PC-3 (cell line): Measurements from ENCODE around the gene GDAP2. TPM values are rescaled to one million over a fixed set of nuclear protein-coding genes. Genes with fewer than 3 reads are reported as not detected.

Experiments used
- ATAC-seq: fragments of 200-7000 bp; cut with Tn5 transposase; 2 replicates; pipeline ENCODE4 v1.9.1; 2020; ENCODE audit warnings: mild to moderate bottlenecking, moderate library complexity
- BruUV-seq: library from RNA; stranded (reverse); fragments of 400-500 nt; replicated peaks from 2 replicates; lab custom pipeline; 2021; lab: Mats Ljungman, UMichigan
- CTCF ChIA-PET: fragments of 300-600 bp; sonication (Branson Sonifier 250); formaldehyde crosslinking; loops from one replicate; lab custom pipeline; 2022; ENCODE audit warnings: antibody characterized with exemption; lab: Charles Lee
- POLR2A ChIA-PET: fragments of 300-600 bp; sonication (Branson Sonifier 250); formaldehyde crosslinking; loops from one replicate; lab custom pipeline; 2022; ENCODE audit warnings: antibody characterized with exemption; ENCODE audit not compliant: unreplicated experiment; lab: Charles Lee
- DNase-seq: peaks from one replicate; pipeline ENCODE4 v3.0.0-alpha.2; 2015
- H2AFZ ChIP-seq: fragments of 300-600 bp; sonication (generic); 2 replicates; pipeline ENCODE4 v1.6.0; 2016; ENCODE audit warnings: antibody characterized with exemption, low read length
- H3F3A ChIP-seq: fragments of 300-600 bp; sonication (generic); one replicate; pipeline ENCODE4 v1.6.0; 2017; ENCODE audit warnings: antibody characterized with exemption, low read length, control low read depth, mild to moderate bottlenecking; ENCODE audit not compliant: unreplicated experiment
- H3K27ac ChIP-seq: fragments of 300-600 bp; sonication (generic); 2 replicates; pipeline ENCODE4 v1.5.1; 2016; ENCODE audit warnings: mild to moderate bottlenecking, low read length
- H3K27me3 ChIP-seq: fragments of 300-600 bp; sonication (generic); 2 replicates; pipeline ENCODE4 v1.6.1; 2016; ENCODE audit warnings: low read length, mixed read lengths
- H3K36me3 ChIP-seq: fragments of 300-600 bp; sonication (generic); 2 replicates; pipeline ENCODE4 v1.6.1; 2016; ENCODE audit warnings: low read depth, mixed run types, low read length, mixed read lengths
- H3K4me1 ChIP-seq: fragments of 300-600 bp; sonication (generic); 2 replicates; pipeline ENCODE4 v1.5.1; 2016; ENCODE audit warnings: low read length; ENCODE audit not compliant: insufficient read depth
- H3K4me2 ChIP-seq: fragments of 300-600 bp; sonication (generic); 2 replicates; pipeline ENCODE4 v1.6.0; 2016; ENCODE audit warnings: low read length
- H3K4me3 ChIP-seq: fragments of 300-600 bp; sonication (generic); 2 replicates; pipeline ENCODE4 v1.5.1; 2016; ENCODE audit warnings: mild to moderate bottlenecking, low read length, mixed read lengths
- H3K79me2 ChIP-seq: fragments of 300-600 bp; sonication (generic); 2 replicates; pipeline ENCODE4 v1.6.1; 2017; ENCODE audit warnings: low read length, mixed read lengths
- H3K9ac ChIP-seq: fragments of 300-600 bp; sonication (generic); 2 replicates; pipeline ENCODE4 v1.6.0; 2016; ENCODE audit warnings: mild to moderate bottlenecking, low read length
- H3K9me2 ChIP-seq: fragments of 300-600 bp; sonication (generic); replicated peaks from 2 replicates; pipeline ENCODE4 v1.6.1; 2016; ENCODE audit warnings: mixed run types, low read length, mixed read lengths
- H3K9me3 ChIP-seq: fragments of 300-600 bp; sonication (generic); 2 replicates; pipeline ENCODE4 v1.6.1; 2016; ENCODE audit warnings: low read length, mixed read lengths
- H4K20me1 ChIP-seq: fragments of 300-600 bp; sonication (generic); 2 replicates; pipeline ENCODE4 v1.6.1; 2016; ENCODE audit warnings: low read length, mixed read lengths
- EZH2 ChIP-seq: fragments of 300-600 bp; sonication (generic); IDR thresholded peaks from one replicate; pipeline ENCODE4 v1.6.1; 2017; ENCODE audit warnings: antibody characterized with exemption, mild to moderate bottlenecking, low read length; ENCODE audit not compliant: unreplicated experiment
- EZH2phosphoT487 ChIP-seq: fragments of 300-600 bp; sonication (generic); IDR thresholded peaks from 2 replicates; pipeline ENCODE4 v1.6.1; 2018; ENCODE audit warnings: mild to moderate bottlenecking, antibody characterized with exemption, low read length, borderline replicate concordance
- intact Hi-C: fragments of 100-400 bp; cut with micrococcal nuclease; formaldehyde crosslinking; loops from 2 replicates; pipeline ENCODE4 v1.9.0; 2023
- total RNA-seq: library from RNA; depleted of rRNA; stranded (reverse); fragments of >200 nt; gene quantifications from 2 replicates; pipeline ENCODE4 v1.2.3, GENCODE V29; 2014
- TF ChIP-seq, protein P1 (sequence below): fragments of 300-600 bp; sonication (generic); conservative IDR thresholded peaks from 2 replicates; pipeline ENCODE4 v1.5.1; 2017; ENCODE audit warnings: antibody characterized with exemption, low read depth, mild to moderate bottlenecking, low read length

Gene GDAP2
- total RNA-seq, 1 experiment from 2014 or later = 20.7 TPM

- TF ChIP-seq, protein P1, sequence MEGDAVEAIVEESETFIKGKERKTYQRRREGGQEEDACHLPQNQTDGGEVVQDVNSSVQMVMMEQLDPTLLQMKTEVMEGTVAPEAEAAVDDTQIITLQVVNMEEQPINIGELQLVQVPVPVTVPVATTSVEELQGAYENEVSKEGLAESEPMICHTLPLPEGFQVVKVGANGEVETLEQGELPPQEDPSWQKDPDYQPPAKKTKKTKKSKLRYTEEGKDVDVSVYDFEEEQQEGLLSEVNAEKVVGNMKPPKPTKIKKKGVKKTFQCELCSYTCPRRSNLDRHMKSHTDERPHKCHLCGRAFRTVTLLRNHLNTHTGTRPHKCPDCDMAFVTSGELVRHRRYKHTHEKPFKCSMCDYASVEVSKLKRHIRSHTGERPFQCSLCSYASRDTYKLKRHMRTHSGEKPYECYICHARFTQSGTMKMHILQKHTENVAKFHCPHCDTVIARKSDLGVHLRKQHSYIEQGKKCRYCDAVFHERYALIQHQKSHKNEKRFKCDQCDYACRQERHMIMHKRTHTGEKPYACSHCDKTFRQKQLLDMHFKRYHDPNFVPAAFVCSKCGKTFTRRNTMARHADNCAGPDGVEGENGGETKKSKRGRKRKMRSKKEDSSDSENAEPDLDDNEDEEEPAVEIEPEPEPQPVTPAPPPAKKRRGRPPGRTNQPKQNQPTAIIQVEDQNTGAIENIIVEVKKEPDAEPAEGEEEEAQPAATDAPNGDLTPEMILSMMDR = no peak
- no peak for TF ChIP-seq EZH2phosphoT487
- no peak for TF ChIP-seq EZH2
- H3K9ac ChIP-seq = no peak overlapping the region
- H3K9me3 ChIP-seq = no peaks in the 10 kb centered on the region
- ChIA-PET CTCF (no interaction called here), POLR2A (no interaction called here)
- H2AFZ ChIP-seq = no peak overlapping the region
- no peaks in the 10 kb centered on the region for H3K79me2 ChIP-seq
- no peaks in the 10 kb centered on the region for H3K27me3 ChIP-seq
- no peak overlapping the region for H3K4me3 ChIP-seq
- no peaks in the 10 kb centered on the region for H3K9me2 ChIP-seq
- H3K4me2 ChIP-seq = no peak overlapping the region
- no TSS peak for BruUV-seq
- no peak for DNase-seq
- H3K4me1 ChIP-seq = no peaks in the 10 kb centered on the region
- H3K36me3 ChIP-seq = no peaks in the 10 kb centered on the region; the same call in 1 of the 2 replicates
- H3F3A ChIP-seq = no peaks in the 10 kb centered on the region
- intact Hi-C loops = no loop called here
- no peak overlapping the region for H3K27ac ChIP-seq
- ATAC-seq = no peak
- no peaks in the 10 kb centered on the region for H4K20me1 ChIP-seq
Measured at GRCh38 chr1:117886101-117886795, 43.2 kb downstream of the GDAP2 start.

DNA sequence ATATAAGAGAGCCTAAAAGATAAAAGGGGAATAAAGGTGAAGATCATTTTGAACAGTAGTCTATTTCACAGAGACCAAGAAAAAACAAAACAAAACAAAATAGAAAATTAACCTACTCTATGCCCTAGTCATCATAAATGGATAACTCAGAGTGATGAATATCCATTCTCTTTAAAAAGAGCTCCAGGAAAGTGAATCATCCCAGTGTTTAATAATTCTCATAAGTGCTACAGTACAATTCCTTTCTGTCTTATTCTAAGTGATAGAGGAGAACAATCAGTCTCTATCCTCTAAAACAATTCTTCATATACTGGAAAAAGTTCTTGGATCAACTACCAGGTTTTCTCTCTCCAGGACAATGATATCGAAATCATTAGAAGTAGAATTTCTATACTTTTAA lies 45.8 kb downstream of the GDAP2 start:
- no peak overlapping the region for H2AFZ ChIP-seq
- H4K20me1 ChIP-seq = no peaks in the 10 kb centered on the region
- peaks cover 5% of the 10 kb centered on the region; the same call in 1 of the 2 replicates for H3K36me3 ChIP-seq
- no peaks in the 10 kb centered on the region for H3K9me2 ChIP-seq
- no peak overlapping the region for H3K9ac ChIP-seq
- no peaks in the 10 kb centered on the region for H3F3A ChIP-seq
- TF ChIP-seq, protein P1 = no peak
- TF ChIP-seq EZH2 = no peak
- TF ChIP-seq EZH2phosphoT487 = no peak
- H3K79me2 ChIP-seq = no peaks in the 10 kb centered on the region
- no peak overlapping the region for H3K27ac ChIP-seq
- no peaks in the 10 kb centered on the region for H3K9me3 ChIP-seq
- intact Hi-C loops = no loop called here
- DNase-seq (no peak), ATAC-seq (no peak)
- H3K4me1 ChIP-seq = no peaks in the 10 kb centered on the region
- no peak overlapping the region for H3K4me2 ChIP-seq
- POLR2A ChIA-PET = no interaction called here
- no peaks in the 10 kb centered on the region for H3K27me3 ChIP-seq
- BruUV-seq = no TSS peak
- no peak overlapping the region for H3K4me3 ChIP-seq
- CTCF ChIA-PET = interaction anchor here (0.8 kb wide), 1 partner anchor 69 kb away, joined by 3 read pairs; no protein-coding TSS in a partner anchor

GRCh38 chr1:117879284-117879683 lies 50.1 kb downstream of the GDAP2 start:
- no peaks in the 10 kb centered on the region for H3K4me1 ChIP-seq
- no peaks in the 10 kb centered on the region for H4K20me1 ChIP-seq
- no peak overlapping the region for H2AFZ ChIP-seq
- no peak overlapping the region for H3K27ac ChIP-seq
- ATAC-seq = no peak
- no peaks in the 10 kb centered on the region for H3K79me2 ChIP-seq
- no peak overlapping the region for H3K4me2 ChIP-seq
- H3F3A ChIP-seq = no peaks in the 10 kb centered on the region
- H3K36me3 ChIP-seq = peaks cover 28% of the 10 kb centered on the region
- no TSS peak for BruUV-seq
- no peaks in the 10 kb centered on the region for H3K27me3 ChIP-seq
- intact Hi-C loops = no loop called here
- TF ChIP-seq EZH2 = no peak
- no peak for TF ChIP-seq EZH2phosphoT487
- TF ChIP-seq, protein P1 = no peak
- no peaks in the 10 kb centered on the region for H3K9me2 ChIP-seq
- no peak overlapping the region for H3K4me3 ChIP-seq
- H3K9ac ChIP-seq = no peak overlapping the region
- no peak for DNase-seq
- POLR2A ChIA-PET = no interaction called here
- H3K9me3 ChIP-seq = no peaks in the 10 kb centered on the region
- CTCF ChIA-PET = no interaction called here
